HL-60 (cell line): Measurements from ENCODE around the gene PCDH8.

Source experiments
- CTCF ChIP-seq: IDR thresholded peaks from one replicate; pipeline ENCODE4 v1.5.1; 2011; ENCODE audit warnings: low read length, control low read depth, inconsistent platforms; ENCODE audit not compliant: insufficient read depth
- POLR2AphosphoS5 ChIP-seq: IDR thresholded peaks from 2 replicates; pipeline ENCODE4 v1.6.1; 2012; ENCODE audit warnings: low read depth
- REST ChIP-seq: IDR thresholded peaks from 2 replicates; pipeline ENCODE4 v1.6.1; 2012; ENCODE audit warnings: low read depth; ENCODE audit not compliant: insufficient replicate concordance

GRCh38 chr13:52882785-52883184, 34.3 kb upstream of the PCDH8 start:
- TF ChIP-seq CTCF = no peak
- TF ChIP-seq REST = no peak
- no peak for TF ChIP-seq POLR2AphosphoS5
